Tibial nerve (tissue), 4 donors: ENCODE measurements around the gene YJEFN3.

Experiments
- EP300 ChIP-seq, 2 donors: sonication (generic); formaldehyde crosslinking; IDR thresholded peaks; one replicate each; pipeline ENCODE4 v1.6.1; 2017; ENCODE audit warnings: antibody characterized with exemption in 2 of 2, mild to moderate bottlenecking in 1 of 2
- POLR2A ChIP-seq, 2 donors: fragments of 450-650 bp; IDR thresholded peaks; one replicate each; pipeline ENCODE4 v1.6.1; 2017; ENCODE audit warnings: antibody characterized with exemption in 2 of 2, mild to moderate bottlenecking in 2 of 2, moderate library complexity in 2 of 2
- TF ChIP-seq, protein P1 (sequence below), 5 experiments: fragments of 200-600 bp in 3 of 5; fragments of 450-650 bp in 2 of 5; sonication (generic) in 3 of 5; IDR thresholded peaks; one replicate each; pipeline ENCODE4 v1.5.1; 2016 to 2019; ENCODE audit warnings: antibody characterized with exemption in 5 of 5, mild to moderate bottlenecking in 3 of 5, moderate library complexity in 2 of 5

DNA sequence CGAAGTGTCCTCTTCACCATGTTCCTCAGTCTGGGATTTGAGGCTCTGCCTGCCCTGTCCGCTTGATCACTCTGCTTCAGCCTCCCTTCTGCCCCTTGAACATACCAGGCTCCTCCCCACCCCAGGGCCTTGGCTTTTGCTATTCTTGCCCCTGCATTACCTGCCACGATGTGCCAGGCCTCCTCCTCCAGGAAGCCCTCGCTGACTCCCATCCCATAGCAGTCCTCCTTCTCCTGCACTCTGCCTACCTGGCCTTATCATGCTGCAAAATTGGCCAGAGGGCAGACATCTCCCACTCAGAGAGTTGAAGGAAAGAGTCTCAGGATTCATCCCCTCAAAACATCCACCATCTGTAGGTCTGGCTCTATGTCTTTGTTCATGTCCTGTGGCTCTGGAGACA, 2.2 kb downstream of the YJEFN3 start:
- TF ChIP-seq, protein P1, sequence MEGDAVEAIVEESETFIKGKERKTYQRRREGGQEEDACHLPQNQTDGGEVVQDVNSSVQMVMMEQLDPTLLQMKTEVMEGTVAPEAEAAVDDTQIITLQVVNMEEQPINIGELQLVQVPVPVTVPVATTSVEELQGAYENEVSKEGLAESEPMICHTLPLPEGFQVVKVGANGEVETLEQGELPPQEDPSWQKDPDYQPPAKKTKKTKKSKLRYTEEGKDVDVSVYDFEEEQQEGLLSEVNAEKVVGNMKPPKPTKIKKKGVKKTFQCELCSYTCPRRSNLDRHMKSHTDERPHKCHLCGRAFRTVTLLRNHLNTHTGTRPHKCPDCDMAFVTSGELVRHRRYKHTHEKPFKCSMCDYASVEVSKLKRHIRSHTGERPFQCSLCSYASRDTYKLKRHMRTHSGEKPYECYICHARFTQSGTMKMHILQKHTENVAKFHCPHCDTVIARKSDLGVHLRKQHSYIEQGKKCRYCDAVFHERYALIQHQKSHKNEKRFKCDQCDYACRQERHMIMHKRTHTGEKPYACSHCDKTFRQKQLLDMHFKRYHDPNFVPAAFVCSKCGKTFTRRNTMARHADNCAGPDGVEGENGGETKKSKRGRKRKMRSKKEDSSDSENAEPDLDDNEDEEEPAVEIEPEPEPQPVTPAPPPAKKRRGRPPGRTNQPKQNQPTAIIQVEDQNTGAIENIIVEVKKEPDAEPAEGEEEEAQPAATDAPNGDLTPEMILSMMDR (IDR thresholded peaks at IDR 0.05), result no peak
- no peak for TF ChIP-seq POLR2A (IDR thresholded peaks at IDR 0.05)
- no peak for TF ChIP-seq EP300 (IDR thresholded peaks at IDR 0.05)
